Keratinocyte (primary cell): ENCODE results near the gene CDK17. TPM values are rescaled to one million over a fixed set of nuclear protein-coding genes. Genes with fewer than 3 reads are reported as not detected.
"Not testable (repeated sequence)": the region's sequence is repeated elsewhere in the genome, so short reads cannot be mapped to it uniquely, and the experiment has no call there.

Experiments used
- DNase-seq: peaks from one replicate; pipeline ENCODE4 v3.0.0-alpha.2; 2011; ENCODE audit warnings: low read depth, missing footprints, low spot score
- FAIRE-seq: peaks from 2 replicates; lab custom pipeline; 2011; peaks lifted over from hg19 to GRCh38; lab: Jason Lieb, UNC
- H2AFZ ChIP-seq: 2 replicates; pipeline ENCODE4 v1.6.0; 2012; ENCODE audit warnings: low read length, control low read depth, inconsistent platforms; ENCODE audit not compliant: control insufficient read depth
- H3K27ac ChIP-seq: 2 replicates; pipeline ENCODE4 v1.5.1; 2011; ENCODE audit warnings: low read length; ENCODE audit not compliant: control insufficient read depth, insufficient read depth
- H3K27me3 ChIP-seq: 3 replicates; pipeline ENCODE4 v1.6.0; 2011; ENCODE audit warnings: low read length; ENCODE audit not compliant: control insufficient read depth, insufficient read depth; ENCODE audit errors: extremely low read depth
- H3K36me3 ChIP-seq, 2 experiments: 2 replicates in 1 of 2; 3 replicates in 1 of 2; pipeline ENCODE4 v1.5.1; 2011; ENCODE audit warnings: low read length in 2 of 2, mild to moderate bottlenecking in 1 of 2; ENCODE audit not compliant: control insufficient read depth in 2 of 2, insufficient read depth in 2 of 2; ENCODE audit errors: extremely low read depth in 1 of 2
- H3K4me1 ChIP-seq: 3 replicates; pipeline ENCODE4 v1.5.1; 2011; ENCODE audit warnings: low read length; ENCODE audit not compliant: control insufficient read depth, insufficient read depth; ENCODE audit errors: extremely low read depth
- H3K4me2 ChIP-seq: 3 replicates; pipeline ENCODE4 v1.6.0; 2011; ENCODE audit warnings: low read depth, low read length; ENCODE audit not compliant: control insufficient read depth, insufficient read depth; ENCODE audit errors: extremely low read depth
- H3K4me3 ChIP-seq, 3 experiments: fragments of 200-600 bp in 1 of 3; sonication (generic) in 1 of 3; 2 replicates in 2 of 3; 3 replicates in 1 of 3; pipeline ENCODE4 v1.5.1; 2011 to 2016; ENCODE audit warnings: low read length in 3 of 3, mild to moderate bottlenecking in 3 of 3, control low read depth in 2 of 3, inconsistent platforms in 1 of 3, low read depth in 1 of 3, mixed read lengths in 1 of 3, mixed run types in 1 of 3, moderate library complexity in 1 of 3; ENCODE audit not compliant: control insufficient read depth in 2 of 3, insufficient read depth in 2 of 3; ENCODE audit errors: extremely low read depth in 1 of 3
- H3K79me2 ChIP-seq: 2 replicates; pipeline ENCODE4 v1.6.0; 2012; ENCODE audit warnings: low read length; ENCODE audit not compliant: control insufficient read depth, insufficient read depth
- H3K9ac ChIP-seq: 3 replicates; pipeline ENCODE4 v1.6.0; 2011; ENCODE audit warnings: low read length; ENCODE audit not compliant: control insufficient read depth, insufficient read depth; ENCODE audit errors: extremely low read depth
- H3K9me1 ChIP-seq: 3 replicates; pipeline ENCODE4 v1.6.0; 2011; ENCODE audit warnings: low read length; ENCODE audit not compliant: control insufficient read depth, insufficient read depth; ENCODE audit errors: extremely low read depth
- H3K9me3 ChIP-seq: 2 replicates; pipeline ENCODE4 v1.5.1; 2012; ENCODE audit warnings: low read depth, low read length; ENCODE audit not compliant: control insufficient read depth
- H4K20me1 ChIP-seq: 3 replicates; pipeline ENCODE4 v1.6.0; 2011; ENCODE audit warnings: low read length; ENCODE audit not compliant: control insufficient read depth, insufficient read depth; ENCODE audit errors: extremely low read depth
- EZH2 ChIP-seq: IDR thresholded peaks from one replicate; pipeline ENCODE4 v1.6.1; 2012; ENCODE audit warnings: inconsistent platforms, mild to moderate bottlenecking, low read length, moderate library complexity
- dilution Hi-C: fragments of 300-500 bp; cut with MboI; formaldehyde crosslinking; loops from one replicate; pipeline ENCODE4 v1.7.0; 2020; ENCODE audit warnings: low sequenced_read_pairs; ENCODE audit not compliant: extremely low pct_ligation_motif_present
- polyA plus RNA-seq, 5 experiments: library from polyadenylated mRNA; depleted of rRNA in 3 of 5; stranded (reverse) in 3 of 5; stranded (forward) in 1 of 5; unstranded in 1 of 5; fragments of >200 nt; gene quantifications; 1 replicate in 1 of 5; 2 replicates in 3 of 5; 3 replicates in 1 of 5; pipeline versions ENCODE4 v1.2.1 to v1.2.3, GENCODE V29; 2011 to 2012; ENCODE audit warnings: missing spikeins in 2 of 5, low read depth in 1 of 5, low replicate concordance in 1 of 5
- TF ChIP-seq, protein P1 (sequence below), 3 experiments: IDR thresholded peaks in 1 of 3; conservative IDR thresholded peaks in 1 of 3; optimal IDR thresholded peaks in 1 of 3; 2 replicates in 2 of 3; 3 replicates in 1 of 3; pipeline versions ENCODE3 to v1.5.1; 2011; ENCODE audit warnings: low read length in 3 of 3, mild to moderate bottlenecking in 3 of 3, moderate library complexity in 2 of 3, control low read depth in 1 of 3, inconsistent platforms in 1 of 3; ENCODE audit not compliant: insufficient read depth in 2 of 3; ENCODE audit errors: extremely low read depth in 1 of 3

Gene CDK17
- polyA plus RNA-seq, 1 donor (not counting 4 experiments of a cell fraction or from before 2014, with no cell fraction given) = 33.0 TPM

DNA sequence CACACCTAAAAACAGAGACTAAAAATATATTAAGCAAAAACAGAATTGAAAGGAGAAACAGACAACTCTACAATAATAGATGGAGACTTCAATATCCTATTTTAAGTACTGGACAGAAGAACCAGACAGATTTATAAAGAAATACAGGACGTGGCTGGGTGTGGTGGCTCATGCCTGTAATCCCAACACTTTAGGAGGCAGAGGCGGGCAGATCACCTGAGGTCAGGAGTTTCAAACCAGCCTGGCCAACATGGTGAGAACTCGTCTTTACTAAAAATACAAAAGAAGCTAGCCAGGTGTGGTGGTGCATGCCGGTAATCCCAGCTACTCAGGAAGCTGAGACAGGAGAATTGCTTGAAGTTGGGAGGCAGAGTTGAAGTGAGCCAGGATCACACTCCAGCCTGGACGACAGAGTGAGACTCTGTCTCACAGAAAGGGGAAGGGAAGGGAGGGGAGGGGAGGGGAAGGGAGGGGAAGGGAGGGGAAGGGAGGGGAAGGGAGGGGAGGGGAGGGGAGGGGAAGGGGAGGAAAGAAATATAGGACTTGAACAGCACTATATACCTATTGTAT lies 53.0 kb downstream of the CDK17 start:
- no peaks in the 10 kb centered on the region for H3K4me1 ChIP-seq
- H3K4me2 ChIP-seq = no peak overlapping the region
- FAIRE-seq = no peak
- H3K27ac ChIP-seq = no peak overlapping the region
- H3K9me3 ChIP-seq = peaks cover 2% of the 10 kb centered on the region
- H3K27me3 ChIP-seq = no peaks in the 10 kb centered on the region
- TF ChIP-seq, protein P1, sequence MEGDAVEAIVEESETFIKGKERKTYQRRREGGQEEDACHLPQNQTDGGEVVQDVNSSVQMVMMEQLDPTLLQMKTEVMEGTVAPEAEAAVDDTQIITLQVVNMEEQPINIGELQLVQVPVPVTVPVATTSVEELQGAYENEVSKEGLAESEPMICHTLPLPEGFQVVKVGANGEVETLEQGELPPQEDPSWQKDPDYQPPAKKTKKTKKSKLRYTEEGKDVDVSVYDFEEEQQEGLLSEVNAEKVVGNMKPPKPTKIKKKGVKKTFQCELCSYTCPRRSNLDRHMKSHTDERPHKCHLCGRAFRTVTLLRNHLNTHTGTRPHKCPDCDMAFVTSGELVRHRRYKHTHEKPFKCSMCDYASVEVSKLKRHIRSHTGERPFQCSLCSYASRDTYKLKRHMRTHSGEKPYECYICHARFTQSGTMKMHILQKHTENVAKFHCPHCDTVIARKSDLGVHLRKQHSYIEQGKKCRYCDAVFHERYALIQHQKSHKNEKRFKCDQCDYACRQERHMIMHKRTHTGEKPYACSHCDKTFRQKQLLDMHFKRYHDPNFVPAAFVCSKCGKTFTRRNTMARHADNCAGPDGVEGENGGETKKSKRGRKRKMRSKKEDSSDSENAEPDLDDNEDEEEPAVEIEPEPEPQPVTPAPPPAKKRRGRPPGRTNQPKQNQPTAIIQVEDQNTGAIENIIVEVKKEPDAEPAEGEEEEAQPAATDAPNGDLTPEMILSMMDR (optimal IDR thresholded peaks at IDR 0.05 in 1 of 3, IDR thresholded peaks at IDR 0.05 in 1 of 3, conservative IDR thresholded peaks at IDR 0.05 in 1 of 3; ENCODE audit: extremely low read depth in 1 of 3, insufficient read depth in 2 of 3, low read length in 3 of 3) = no peak
- H3K36me3 ChIP-seq = peaks cover 2 to 3% of the 10 kb centered on the region in 2 experiments
- dilution Hi-C loops = no loop called here
- H2AFZ ChIP-seq = no peak overlapping the region
- no peaks in the 10 kb centered on the region for H3K9me1 ChIP-seq
- H3K4me3 ChIP-seq = no peak overlapping the region
- no peak overlapping the region for H3K9ac ChIP-seq
- H3K79me2 ChIP-seq = peaks cover 94% of the 10 kb centered on the region
- H4K20me1 ChIP-seq = peaks cover 12% of the 10 kb centered on the region
- DNase-seq = no peak

- H3K4me1 ChIP-seq, H3K27me3 ChIP-seq, H3K9me3 ChIP-seq, H3K4me2 ChIP-seq, H3K4me3 ChIP-seq, H3K9me1 ChIP-seq, DNase-seq, H4K20me1 ChIP-seq, H2AFZ ChIP-seq, H3K9ac ChIP-seq, H3K36me3 ChIP-seq, dilution Hi-C loops, H3K27ac ChIP-seq, FAIRE-seq: not testable (repeated sequence)
- peaks cover 94% of the 10 kb centered on the region for H3K79me2 ChIP-seq
These were observed 53.5 kb downstream of the CDK17 start for GRCh38 chr12:96346716-96347115.

DNA sequence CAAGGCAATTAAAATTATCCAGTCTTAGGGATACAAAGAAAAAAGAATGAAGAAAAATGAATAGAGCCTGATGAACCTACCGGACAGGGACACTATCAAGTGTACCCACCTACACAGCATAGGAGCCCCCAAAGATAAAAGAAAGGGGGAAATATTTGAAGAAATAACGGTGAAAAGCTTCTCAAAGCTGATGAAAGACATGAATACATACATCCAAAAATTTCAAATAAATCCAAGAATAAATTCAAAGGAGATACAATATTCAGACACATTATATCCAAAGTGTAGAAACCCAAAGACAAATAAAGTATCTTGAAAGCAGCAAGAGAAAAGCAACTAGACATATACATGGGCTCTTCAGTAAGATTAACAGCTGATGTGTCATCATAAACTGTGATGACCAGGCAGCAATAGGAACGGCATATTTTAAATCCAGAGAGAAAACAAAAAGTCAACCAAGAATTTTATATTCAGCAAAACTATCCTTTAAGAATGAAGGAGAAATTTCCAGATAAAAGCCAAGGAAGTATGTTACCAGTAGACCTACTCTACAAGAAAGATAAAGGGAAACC lies 56.0 kb downstream of the CDK17 start:
- Histone ChIP-seq H3K36me3 (peaks cover 2 to 3% of the 10 kb centered on the region in 2 experiments), H3K27me3 (no peaks in the 10 kb centered on the region), H3K9me3 (peaks cover 2% of the 10 kb centered on the region), H3K79me2 (peaks cover 90% of the 10 kb centered on the region), H3K27ac (no peak overlapping the region), H2AFZ (no peak overlapping the region), H3K4me2 (no peak overlapping the region), H3K9me1 (no peaks in the 10 kb centered on the region), H4K20me1 (peaks cover 10% of the 10 kb centered on the region), H3K4me3 (no peak overlapping the region), H3K9ac (no peak overlapping the region), H3K4me1 (no peaks in the 10 kb centered on the region)
- dilution Hi-C loops = no loop called here
- TF ChIP-seq, protein P1 (optimal IDR thresholded peaks at IDR 0.05 in 1 of 3, IDR thresholded peaks at IDR 0.05 in 1 of 3, conservative IDR thresholded peaks at IDR 0.05 in 1 of 3; ENCODE audit: extremely low read depth in 1 of 3, insufficient read depth in 2 of 3, low read length in 3 of 3) = no peak
- TF ChIP-seq EZH2 = no peak
- DNase-seq (no peak), FAIRE-seq (no peak)
